SK-N-SH (cell line): Measurements from ENCODE around the gene SPC25. TPM values are rescaled to one million over a fixed set of nuclear protein-coding genes. Genes with fewer than 3 reads are reported as not detected.

Source experiments
- CTCF ChIA-PET: fragments of 300-600, 350-600 bp; formaldehyde crosslinking; extraction: SDS; loops from one replicate; lab custom pipeline; 2021; lab: Yijun Ruan, JAX
- POLR2A ChIA-PET: fragments of 350-600 bp; sonication (Branson Sonifier 250); formaldehyde crosslinking; extraction: SDS; loops from one replicate; lab custom pipeline; 2020; ENCODE audit warnings: antibody characterized with exemption, inconsistent platforms; lab: Yijun Ruan, JAX
- DNase-seq: peaks from one replicate; pipeline ENCODE4 v3.0.0; 2012
- H2AFZ ChIP-seq: fragments of 200-600 bp; sonication (generic); 2 replicates; pipeline ENCODE4 v1.8.1; 2016; ENCODE audit warnings: antibody characterized with exemption, mild to moderate bottlenecking, low read depth
- H3F3A ChIP-seq: fragments of 200-600 bp; sonication (generic); replicated peaks from 2 replicates; pipeline ENCODE3; 2016; ENCODE audit warnings: antibody characterized with exemption, mild to moderate bottlenecking; ENCODE audit not compliant: insufficient read depth
- H3K27ac ChIP-seq, 2 experiments: fragments of 200-500 bp in 1 of 2; fragments of 200-600 bp in 1 of 2; sonication (Bioruptor generic) in 1 of 2; sonication (generic), shearing (Covaris generic) in 1 of 2; 2 replicates each; pipeline versions ENCODE4 v1.5.1 to v1.6.1; 2014 to 2016; ENCODE audit warnings: low read depth in 2 of 2, inconsistent platforms in 1 of 2, low read length in 1 of 2, mild to moderate bottlenecking in 1 of 2, mixed read lengths in 1 of 2
- H3K27me3 ChIP-seq: fragments of 200-600 bp; sonication (generic), shearing (Covaris generic); 2 replicates; pipeline ENCODE4 v1.6.1; 2016; ENCODE audit warnings: mixed run types; ENCODE audit not compliant: insufficient read depth
- H3K36me3 ChIP-seq, 2 experiments: fragments of 200-500 bp in 1 of 2; fragments of 200-600 bp in 1 of 2; sonication (Bioruptor generic) in 1 of 2; sonication (generic) in 1 of 2; replicated peaks in 1 of 2; 2 replicates each; pipeline versions ENCODE3 to v1.5.1; 2014 to 2016; ENCODE audit warnings: low read length in 1 of 2, mild to moderate bottlenecking in 1 of 2; ENCODE audit not compliant: insufficient read depth in 2 of 2, control insufficient read depth in 1 of 2
- H3K4me1 ChIP-seq, 2 experiments: fragments of 200-500 bp in 1 of 2; fragments of 200-600 bp in 1 of 2; sonication (Bioruptor generic) in 1 of 2; sonication (generic), shearing (Covaris generic) in 1 of 2; 2 replicates each; pipeline versions ENCODE4 v1.5.1 to v1.6.1; 2014 to 2016; ENCODE audit warnings: low read depth in 1 of 2, low read length in 1 of 2, mixed run types in 1 of 2; ENCODE audit not compliant: insufficient read depth in 2 of 2, control insufficient read depth in 1 of 2
- H3K4me2 ChIP-seq: fragments of 200-600 bp; sonication (generic), shearing (Covaris generic); 2 replicates; pipeline ENCODE4 v1.6.1; 2017; ENCODE audit warnings: mixed run types
- H3K4me3 ChIP-seq, 2 experiments: fragments of 200-500 bp in 1 of 2; fragments of 200-600 bp in 1 of 2; sonication (Bioruptor generic) in 1 of 2; sonication (generic), shearing (Covaris generic) in 1 of 2; 2 replicates each; pipeline versions ENCODE4 v1.5.1 to v1.8.1; 2014 to 2016; ENCODE audit warnings: low read depth in 2 of 2, inconsistent platforms in 1 of 2, low read length in 1 of 2, mild to moderate bottlenecking in 1 of 2, mixed read lengths in 1 of 2, moderate library complexity in 1 of 2
- H3K79me2 ChIP-seq: fragments of 200-600 bp; sonication (generic); 2 replicates; pipeline ENCODE4 v1.8.1; 2017; ENCODE audit warnings: mild to moderate bottlenecking; ENCODE audit not compliant: insufficient read depth
- H3K9ac ChIP-seq: fragments of 200-600 bp; sonication (generic); 2 replicates; pipeline ENCODE4 v1.6.1; 2017; ENCODE audit warnings: mixed run types
- H3K9me2 ChIP-seq: fragments of 200-600 bp; sonication (generic); 2 replicates; pipeline ENCODE4 v1.6.1; 2017; ENCODE audit warnings: mixed run types
- H3K9me3 ChIP-seq: fragments of 200-600 bp; sonication (generic); 2 replicates; pipeline ENCODE4 v1.6.1; 2017; ENCODE audit warnings: mixed run types, mild to moderate bottlenecking, moderate library complexity
- H4K20me1 ChIP-seq: fragments of 200-600 bp; sonication (generic); 2 replicates; pipeline ENCODE4 v1.6.1; 2017; ENCODE audit warnings: mild to moderate bottlenecking, mixed run types; ENCODE audit not compliant: insufficient read depth
- EP300 ChIP-seq, 2 experiments: IDR thresholded peaks; 2 replicates each; pipeline versions ENCODE4 v1.4.0 to v1.6.1; 2012; ENCODE audit warnings: borderline replicate concordance in 1 of 2, low read depth in 1 of 2, low read length in 1 of 2
- EZH2phosphoT487 ChIP-seq: fragments of 200-600 bp; sonication (generic); IDR thresholded peaks from 2 replicates; pipeline ENCODE4 v1.6.1; 2017; ENCODE audit warnings: low read depth, mixed run types, mild to moderate bottlenecking, antibody characterized with exemption, moderate library complexity, borderline replicate concordance
- FOSL2 ChIP-seq: IDR thresholded peaks from 2 replicates; pipeline ENCODE4 v1.4.0; 2012; ENCODE audit warnings: low read depth, mild to moderate bottlenecking, moderate library complexity, borderline replicate concordance
- FOXJ3 ChIP-seq: sonication (generic); formaldehyde crosslinking; IDR thresholded peaks from 2 replicates; pipeline ENCODE4 v1.5.1; 2020; ENCODE audit warnings: mild to moderate bottlenecking, missing genetic modification reagents
- GATA2 ChIP-seq: sonication (generic); formaldehyde crosslinking; IDR thresholded peaks from 2 replicates; pipeline ENCODE4 v1.5.0; 2020; ENCODE audit warnings: mild to moderate bottlenecking, missing genetic modification reagents
- JUND ChIP-seq: IDR thresholded peaks from 2 replicates; pipeline ENCODE4 v1.4.0; 2012
- NFIC ChIP-seq: IDR thresholded peaks from 2 replicates; pipeline ENCODE4 v1.4.0; 2012; ENCODE audit warnings: borderline replicate concordance
- NRF1 ChIP-seq: IDR thresholded peaks from 2 replicates; pipeline ENCODE4 v1.6.1; 2012; ENCODE audit warnings: low read depth, mild to moderate bottlenecking, low read length
- POLR2AphosphoS5 ChIP-seq: IDR thresholded peaks from 2 replicates; pipeline ENCODE4 v1.6.1; 2012; ENCODE audit warnings: low read depth, low read length
- RAD21 ChIP-seq: IDR thresholded peaks from 2 replicates; pipeline ENCODE4 v1.6.1; 2012; ENCODE audit warnings: mild to moderate bottlenecking, low read length
- RCOR1 ChIP-seq: fragments of 150-350 bp; IDR thresholded peaks from 2 replicates; pipeline ENCODE4 v1.6.1; 2017; ENCODE audit warnings: antibody characterized with exemption, low read length
- RFX5 ChIP-seq: IDR thresholded peaks from 2 replicates; pipeline ENCODE4 v1.6.1; 2012; ENCODE audit warnings: mild to moderate bottlenecking, improper control_type of control experiment, low read length
- SIN3A ChIP-seq: IDR thresholded peaks from 2 replicates; pipeline ENCODE4 v1.6.1; 2012; ENCODE audit warnings: low read depth, mild to moderate bottlenecking, low read length, moderate library complexity, borderline replicate concordance
- SMC3 ChIP-seq: IDR thresholded peaks from 2 replicates; pipeline ENCODE4 v1.6.1; 2012; ENCODE audit warnings: low read depth, low read length, improper control_type of control experiment
- TAF1 ChIP-seq: IDR thresholded peaks from 2 replicates; pipeline ENCODE4 v1.6.1; 2012; ENCODE audit warnings: low read depth, mild to moderate bottlenecking, low read length, moderate library complexity, borderline replicate concordance
- YY1 ChIP-seq: IDR thresholded peaks from 2 replicates; pipeline ENCODE4 v1.4.0; 2012; ENCODE audit warnings: low read depth, mild to moderate bottlenecking
- WGBS: methylation state at CpG from one replicate; pipeline ENCODE4 v1.1.6; 2017; ENCODE audit warnings: low lambda C conversion rate; 5-methylcytosine and 5-hydroxymethylcytosine counted together
- polyA plus RNA-seq, 3 experiments: library from polyadenylated mRNA; depleted of rRNA; stranded (reverse); fragments of >200 nt; gene quantifications; 2 replicates each; pipeline ENCODE4 v1.2.3, GENCODE V29; 2012
- TF ChIP-seq, protein P1 (sequence below): IDR thresholded peaks from 2 replicates; pipeline ENCODE4 v1.4.0; 2012; ENCODE audit warnings: low read depth
- TF ChIP-seq, protein P2 (sequence below): fragments of 150-350 bp; IDR thresholded peaks from 2 replicates; pipeline ENCODE4 v1.6.1; 2017; ENCODE audit warnings: antibody characterized with exemption, low read length, low read depth, borderline replicate concordance
- TF ChIP-seq, protein P3 (sequence below): fragments of 150-350 bp; IDR thresholded peaks from 2 replicates; pipeline ENCODE4 v1.6.1; 2016; ENCODE audit warnings: mild to moderate bottlenecking, low read depth, low read length

Gene SPC25
- polyA plus RNA-seq, 1 of the 3 experiments (the other 2 are of a cell fraction) = 4.8 TPM

DNA sequence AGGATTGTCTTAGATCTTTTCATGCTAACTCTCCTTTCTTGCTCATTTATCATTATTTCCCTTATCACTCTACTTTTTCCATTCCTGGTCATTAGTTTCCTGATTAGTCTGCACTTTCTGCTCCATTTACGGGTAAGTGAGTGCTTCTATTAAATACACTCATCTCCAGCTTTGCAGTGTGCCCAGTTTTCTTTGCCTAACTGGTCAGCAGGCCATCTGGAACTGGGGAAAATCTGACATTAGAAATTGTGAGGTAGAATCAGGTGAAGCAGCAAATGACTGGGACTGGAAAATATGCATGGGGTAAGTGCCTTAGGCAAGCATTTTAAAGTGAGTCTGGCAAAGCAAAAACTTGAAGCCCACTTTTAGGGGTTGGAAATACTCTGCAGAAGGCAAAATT is 40.0 kb upstream of the SPC25 start:
- H3F3A ChIP-seq = no peaks in the 10 kb centered on the region
- H3K27ac ChIP-seq = no peak overlapping the region
- H3K4me3 ChIP-seq = no peak overlapping the region
- no peak overlapping the region for H3K4me2 ChIP-seq
- H3K9me3 ChIP-seq = no peaks in the 10 kb centered on the region
- 41% methylated on average over 1 of the region's 1 CpG for WGBS
- POLR2A ChIA-PET = no interaction called here
- no peak for DNase-seq
- no peaks in the 10 kb centered on the region for H3K36me3 ChIP-seq
- no peaks in the 10 kb centered on the region for H4K20me1 ChIP-seq
- peaks cover 0 to 2% of the 10 kb centered on the region in 2 experiments; a peak in 2 of 4 replicates for H3K4me1 ChIP-seq
- H3K9me2 ChIP-seq = no peaks in the 10 kb centered on the region
- H3K9ac ChIP-seq = no peak overlapping the region
- CTCF ChIA-PET = interaction anchor here (1.0 to 1.2 kb wide), 2 partner anchors 17 to 284 kb away, joined by 3 read pairs; no protein-coding TSS in a partner anchor
- H3K27me3 ChIP-seq = peaks cover 4% of the 10 kb centered on the region; the same call in 1 of the 2 replicates
- TF ChIP-seq, protein P1, sequence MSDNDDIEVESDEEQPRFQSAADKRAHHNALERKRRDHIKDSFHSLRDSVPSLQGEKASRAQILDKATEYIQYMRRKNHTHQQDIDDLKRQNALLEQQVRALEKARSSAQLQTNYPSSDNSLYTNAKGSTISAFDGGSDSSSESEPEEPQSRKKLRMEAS = no peak
- no peak for TF ChIP-seq TAF1
- no peak for TF ChIP-seq SMC3
- no peak for TF ChIP-seq FOXJ3
- no peak for TF ChIP-seq EP300 (IDR thresholded peaks at IDR 0.05; ENCODE audit: borderline replicate concordance in 1 of 2, low read depth in 1 of 2, low read length in 1 of 2)
- TF ChIP-seq RCOR1 = no peak
- no peak for TF ChIP-seq NFIC
- no peak for TF ChIP-seq JUND
- no peak for TF ChIP-seq EZH2phosphoT487
- TF ChIP-seq, protein P2, sequence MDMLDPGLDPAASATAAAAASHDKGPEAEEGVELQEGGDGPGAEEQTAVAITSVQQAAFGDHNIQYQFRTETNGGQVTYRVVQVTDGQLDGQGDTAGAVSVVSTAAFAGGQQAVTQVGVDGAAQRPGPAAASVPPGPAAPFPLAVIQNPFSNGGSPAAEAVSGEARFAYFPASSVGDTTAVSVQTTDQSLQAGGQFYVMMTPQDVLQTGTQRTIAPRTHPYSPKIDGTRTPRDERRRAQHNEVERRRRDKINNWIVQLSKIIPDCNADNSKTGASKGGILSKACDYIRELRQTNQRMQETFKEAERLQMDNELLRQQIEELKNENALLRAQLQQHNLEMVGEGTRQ = no peak
- no peak for TF ChIP-seq RFX5
- TF ChIP-seq RAD21 = no peak
- no peak for TF ChIP-seq POLR2AphosphoS5
- TF ChIP-seq NRF1 = no peak
- TF ChIP-seq SIN3A = no peak
- TF ChIP-seq YY1 = no peak
- TF ChIP-seq GATA2 (CRISPR knock-in tag) = no peak
- TF ChIP-seq, protein P3, sequence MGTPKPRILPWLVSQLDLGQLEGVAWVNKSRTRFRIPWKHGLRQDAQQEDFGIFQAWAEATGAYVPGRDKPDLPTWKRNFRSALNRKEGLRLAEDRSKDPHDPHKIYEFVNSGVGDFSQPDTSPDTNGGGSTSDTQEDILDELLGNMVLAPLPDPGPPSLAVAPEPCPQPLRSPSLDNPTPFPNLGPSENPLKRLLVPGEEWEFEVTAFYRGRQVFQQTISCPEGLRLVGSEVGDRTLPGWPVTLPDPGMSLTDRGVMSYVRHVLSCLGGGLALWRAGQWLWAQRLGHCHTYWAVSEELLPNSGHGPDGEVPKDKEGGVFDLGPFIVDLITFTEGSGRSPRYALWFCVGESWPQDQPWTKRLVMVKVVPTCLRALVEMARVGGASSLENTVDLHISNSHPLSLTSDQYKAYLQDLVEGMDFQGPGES = no peak
- no peak for TF ChIP-seq FOSL2
- no peaks in the 10 kb centered on the region for H3K79me2 ChIP-seq
- no peak overlapping the region for H2AFZ ChIP-seq
